ENCODE data around the gene MDN1.

DNA sequence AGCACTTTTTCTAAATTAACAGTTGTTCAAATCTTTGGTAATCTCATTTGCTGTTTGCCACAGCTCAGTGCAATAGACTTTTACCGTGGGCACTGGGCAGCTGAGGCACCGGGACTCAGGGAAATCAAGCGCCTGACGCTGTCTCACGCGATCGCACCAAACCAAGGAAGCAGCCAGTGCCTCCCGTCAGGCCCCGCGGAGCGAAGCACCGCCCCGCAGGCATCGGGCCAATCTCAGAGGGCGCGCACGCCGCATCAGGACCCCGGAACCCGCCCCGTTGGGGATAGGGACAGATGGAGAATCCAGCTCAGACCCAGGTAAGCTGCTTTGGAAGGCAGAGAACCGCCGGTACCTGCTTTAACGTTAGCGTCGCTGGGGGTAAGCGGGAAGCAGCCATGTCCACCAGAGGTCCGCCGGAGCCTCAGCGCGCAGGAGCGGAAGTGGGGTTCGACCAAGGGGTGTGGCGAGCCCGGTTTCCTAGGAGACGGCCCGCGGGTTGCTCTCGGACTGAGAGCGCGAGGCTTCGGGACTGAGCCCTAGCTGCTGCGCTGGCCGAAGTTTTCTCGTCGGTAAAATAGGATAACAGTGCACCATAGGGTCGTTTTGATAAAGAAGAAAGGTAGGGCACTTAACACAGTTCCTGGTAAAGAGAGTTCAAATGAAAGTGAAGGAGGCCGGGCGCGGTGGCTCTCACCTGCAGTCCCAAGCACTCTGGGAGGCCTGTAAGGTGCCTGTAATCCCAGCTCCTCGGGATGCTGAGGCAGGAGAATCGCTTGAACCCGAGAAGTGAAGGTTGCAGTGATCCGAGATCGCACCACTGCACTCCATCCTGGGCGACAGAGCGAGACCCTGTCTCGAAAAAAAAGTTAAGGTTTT is 181.0 kb downstream of the MDN1 start, which contains the start of gene LYRM2:
- TF ChIP-seq, protein P1, sequence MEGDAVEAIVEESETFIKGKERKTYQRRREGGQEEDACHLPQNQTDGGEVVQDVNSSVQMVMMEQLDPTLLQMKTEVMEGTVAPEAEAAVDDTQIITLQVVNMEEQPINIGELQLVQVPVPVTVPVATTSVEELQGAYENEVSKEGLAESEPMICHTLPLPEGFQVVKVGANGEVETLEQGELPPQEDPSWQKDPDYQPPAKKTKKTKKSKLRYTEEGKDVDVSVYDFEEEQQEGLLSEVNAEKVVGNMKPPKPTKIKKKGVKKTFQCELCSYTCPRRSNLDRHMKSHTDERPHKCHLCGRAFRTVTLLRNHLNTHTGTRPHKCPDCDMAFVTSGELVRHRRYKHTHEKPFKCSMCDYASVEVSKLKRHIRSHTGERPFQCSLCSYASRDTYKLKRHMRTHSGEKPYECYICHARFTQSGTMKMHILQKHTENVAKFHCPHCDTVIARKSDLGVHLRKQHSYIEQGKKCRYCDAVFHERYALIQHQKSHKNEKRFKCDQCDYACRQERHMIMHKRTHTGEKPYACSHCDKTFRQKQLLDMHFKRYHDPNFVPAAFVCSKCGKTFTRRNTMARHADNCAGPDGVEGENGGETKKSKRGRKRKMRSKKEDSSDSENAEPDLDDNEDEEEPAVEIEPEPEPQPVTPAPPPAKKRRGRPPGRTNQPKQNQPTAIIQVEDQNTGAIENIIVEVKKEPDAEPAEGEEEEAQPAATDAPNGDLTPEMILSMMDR (IDR thresholded peaks at IDR 0.05), result peak in 1 of 7 experiments; percentile 16
- peak in 1 of 4 donors; percentile 75 for TF ChIP-seq POLR2A (IDR thresholded peaks at IDR 0.05)
- no peak for TF ChIP-seq EP300 (IDR thresholded peaks at IDR 0.05)
- peak; percentile 60 to 98 (median 90) for TF ChIP-seq POLR2AphosphoS5 (IDR thresholded peaks at IDR 0.05)

All from stomach (tissue), 4 donors.